ENCODE data around the gene GNG13. TPM values are rescaled to one million over a fixed set of nuclear protein-coding genes. Genes with fewer than 3 reads are reported as not detected.

GNG13 gene
- total RNA-seq, 6 experiments from 2014 or later = not detected

DNA sequence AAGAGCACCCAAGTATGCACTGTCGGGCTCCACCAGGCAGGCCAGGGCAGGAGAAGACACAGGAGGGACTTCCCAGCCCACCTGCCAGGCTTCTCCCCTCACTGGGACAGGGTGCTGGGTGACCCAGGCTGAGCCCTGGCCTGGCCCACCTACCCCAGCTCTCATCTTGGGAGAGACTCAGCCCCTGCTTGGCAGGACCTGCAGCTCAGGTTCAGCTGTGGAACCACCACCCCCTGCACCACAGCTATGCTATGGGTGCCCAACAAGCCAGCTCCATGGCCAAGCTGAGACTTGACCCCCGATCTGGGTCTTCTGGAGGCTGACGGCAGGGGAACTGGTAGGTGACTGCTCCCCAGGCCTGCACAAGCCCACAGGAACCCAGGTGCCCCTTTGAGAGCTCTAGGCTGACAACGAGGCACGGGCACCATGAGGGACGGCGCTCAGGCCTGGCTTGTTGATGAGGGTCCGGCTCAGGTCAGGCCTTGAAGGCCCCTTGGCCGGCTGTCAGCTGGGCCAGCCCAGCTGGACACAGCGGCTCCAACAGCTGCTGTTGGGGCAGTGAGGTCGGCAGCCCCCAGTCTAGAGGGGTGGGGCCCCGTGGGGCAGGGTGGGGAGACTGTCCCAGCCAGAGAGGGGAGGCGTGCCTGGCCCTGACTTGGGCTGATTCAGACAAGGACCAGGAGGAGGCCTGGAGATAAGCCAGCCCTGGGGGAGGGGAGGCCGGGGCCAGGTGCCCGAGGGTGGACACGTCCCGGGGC, 17.0 kb downstream of the GNG13 start:
- no peak for ATAC-seq

DNA sequence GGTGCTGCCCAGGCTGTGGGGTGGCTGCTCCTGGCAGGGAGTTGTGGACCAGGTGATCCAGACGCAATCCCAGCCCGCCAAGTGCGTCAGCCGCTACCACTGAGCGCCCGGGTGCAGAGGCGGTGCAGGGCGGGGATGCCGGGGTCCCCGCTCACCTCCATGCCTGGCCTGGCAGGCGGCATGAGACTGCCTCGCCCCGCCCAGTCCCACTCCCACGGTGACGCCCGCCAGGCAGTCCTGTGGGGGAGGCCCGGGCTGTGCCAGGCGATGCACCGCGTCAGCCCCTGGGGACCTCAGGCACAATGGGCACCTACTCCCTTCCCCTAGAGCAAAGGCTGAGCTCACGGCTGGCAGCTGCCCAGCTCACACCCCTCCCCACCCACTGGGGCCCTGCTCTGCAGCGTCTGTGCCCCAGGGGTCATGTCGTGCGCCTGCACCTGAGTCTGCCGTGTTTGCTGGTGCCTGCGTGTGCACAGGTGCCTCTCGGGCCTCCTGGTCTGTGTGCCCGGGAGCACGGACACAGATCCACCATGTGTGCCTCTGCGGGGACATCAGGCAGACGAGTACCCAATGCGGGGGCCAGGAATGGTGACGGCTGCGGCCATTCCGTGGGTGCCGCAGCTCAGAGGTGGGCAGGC, 17.6 kb downstream of the GNG13 start:
- Histone ChIP-seq H3K27ac (no peak overlapping the region), H3K9me3 (no peaks in the 10 kb centered on the region), H3K36me3 (no peaks in the 10 kb centered on the region), H3K4me1 (peaks cover 0 to 9% (median 0%) of the 10 kb centered on the region in 4 donors), H3K4me3 (no peak overlapping the region), H3K27me3 (no peaks in the 10 kb centered on the region)
- intact Hi-C loops (cut with DNase I) = loop anchor here in 1 of 2 donors (5.0 kb wide), 1 partner anchor 76 kb away; the partner anchor contains the start of gene FBXL16
- no CpG with 5 or more reads among the region's 36 CpGs for WGBS (ENCODE audit: insufficient coverage, low coverage, low lambda C conversion rate, missing lambda C conversion rate)
- ATAC-seq = no peak
- no peak for DNase-seq
- TF ChIP-seq, protein P1, sequence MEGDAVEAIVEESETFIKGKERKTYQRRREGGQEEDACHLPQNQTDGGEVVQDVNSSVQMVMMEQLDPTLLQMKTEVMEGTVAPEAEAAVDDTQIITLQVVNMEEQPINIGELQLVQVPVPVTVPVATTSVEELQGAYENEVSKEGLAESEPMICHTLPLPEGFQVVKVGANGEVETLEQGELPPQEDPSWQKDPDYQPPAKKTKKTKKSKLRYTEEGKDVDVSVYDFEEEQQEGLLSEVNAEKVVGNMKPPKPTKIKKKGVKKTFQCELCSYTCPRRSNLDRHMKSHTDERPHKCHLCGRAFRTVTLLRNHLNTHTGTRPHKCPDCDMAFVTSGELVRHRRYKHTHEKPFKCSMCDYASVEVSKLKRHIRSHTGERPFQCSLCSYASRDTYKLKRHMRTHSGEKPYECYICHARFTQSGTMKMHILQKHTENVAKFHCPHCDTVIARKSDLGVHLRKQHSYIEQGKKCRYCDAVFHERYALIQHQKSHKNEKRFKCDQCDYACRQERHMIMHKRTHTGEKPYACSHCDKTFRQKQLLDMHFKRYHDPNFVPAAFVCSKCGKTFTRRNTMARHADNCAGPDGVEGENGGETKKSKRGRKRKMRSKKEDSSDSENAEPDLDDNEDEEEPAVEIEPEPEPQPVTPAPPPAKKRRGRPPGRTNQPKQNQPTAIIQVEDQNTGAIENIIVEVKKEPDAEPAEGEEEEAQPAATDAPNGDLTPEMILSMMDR (IDR thresholded peaks at IDR 0.05) = no peak
- no peak for TF ChIP-seq POLR2A (IDR thresholded peaks at IDR 0.05)

More for the DNA sequence above, 17.0 kb downstream of the GNG13 start:
- TF ChIP-seq, protein P1 (IDR thresholded peaks at IDR 0.05) = no peak
- no peak for TF ChIP-seq POLR2A (IDR thresholded peaks at IDR 0.05)
- intact Hi-C loops (cut with DNase I) = loop anchor here in 1 of 2 donors (5.0 kb wide), 1 partner anchor 76 kb away; the partner anchor contains the start of gene FBXL16
- WGBS (ENCODE audit: insufficient coverage, low coverage, low lambda C conversion rate, missing lambda C conversion rate) = 15% methylated on average over 5 of the region's 17 CpGs
- no peak overlapping the region for H3K27ac ChIP-seq
- no peaks in the 10 kb centered on the region for H3K27me3 ChIP-seq
- no peaks in the 10 kb centered on the region for H3K36me3 ChIP-seq
- H3K9me3 ChIP-seq = no peaks in the 10 kb centered on the region
- no peak for DNase-seq
- peaks cover 0 to 9% (median 0%) of the 10 kb centered on the region in 4 donors for H3K4me1 ChIP-seq
- H3K4me3 ChIP-seq = no peak overlapping the region

DNA sequence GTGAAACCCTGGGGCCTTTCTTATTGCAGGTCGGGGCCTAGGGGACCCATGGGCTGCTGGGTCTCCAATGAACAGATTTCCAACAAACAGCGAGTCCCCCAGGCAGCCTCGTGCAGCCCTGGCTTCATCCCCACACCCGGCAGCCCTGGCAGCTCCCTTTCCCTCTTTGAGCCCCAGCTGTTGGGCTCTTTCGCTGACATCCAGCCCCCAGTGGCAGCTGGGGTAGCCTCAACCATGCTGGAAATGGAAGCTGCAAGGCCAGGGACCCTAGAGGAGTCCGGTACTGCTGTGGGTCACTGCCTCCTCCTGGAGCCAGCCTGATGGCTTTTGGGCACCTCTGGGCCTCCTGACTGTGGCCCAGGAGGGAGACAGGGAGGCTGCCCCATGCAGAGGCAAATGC, 18.3 kb downstream of the GNG13 start:
- Histone ChIP-seq H3K27ac (no peak overlapping the region), H3K36me3 (no peaks in the 10 kb centered on the region), H3K4me3 (no peak overlapping the region), H3K27me3 (no peaks in the 10 kb centered on the region), H3K4me1 (peaks cover 0 to 3% (median 0%) of the 10 kb centered on the region in 4 donors), H3K9me3 (no peaks in the 10 kb centered on the region)
- ATAC-seq (no peak), DNase-seq (no peak)
- TF ChIP-seq POLR2A (IDR thresholded peaks at IDR 0.05) = no peak
- TF ChIP-seq, protein P1 (IDR thresholded peaks at IDR 0.05) = no peak
- intact Hi-C loops (cut with DNase I) = loop anchor here in 1 of 2 donors (5.0 kb wide), 1 partner anchor 75 kb away; the partner anchor contains the start of gene FBXL16
- no CpG with 5 or more reads among the region's 6 CpGs for WGBS (ENCODE audit: insufficient coverage, low coverage, low lambda C conversion rate, missing lambda C conversion rate)

DNA sequence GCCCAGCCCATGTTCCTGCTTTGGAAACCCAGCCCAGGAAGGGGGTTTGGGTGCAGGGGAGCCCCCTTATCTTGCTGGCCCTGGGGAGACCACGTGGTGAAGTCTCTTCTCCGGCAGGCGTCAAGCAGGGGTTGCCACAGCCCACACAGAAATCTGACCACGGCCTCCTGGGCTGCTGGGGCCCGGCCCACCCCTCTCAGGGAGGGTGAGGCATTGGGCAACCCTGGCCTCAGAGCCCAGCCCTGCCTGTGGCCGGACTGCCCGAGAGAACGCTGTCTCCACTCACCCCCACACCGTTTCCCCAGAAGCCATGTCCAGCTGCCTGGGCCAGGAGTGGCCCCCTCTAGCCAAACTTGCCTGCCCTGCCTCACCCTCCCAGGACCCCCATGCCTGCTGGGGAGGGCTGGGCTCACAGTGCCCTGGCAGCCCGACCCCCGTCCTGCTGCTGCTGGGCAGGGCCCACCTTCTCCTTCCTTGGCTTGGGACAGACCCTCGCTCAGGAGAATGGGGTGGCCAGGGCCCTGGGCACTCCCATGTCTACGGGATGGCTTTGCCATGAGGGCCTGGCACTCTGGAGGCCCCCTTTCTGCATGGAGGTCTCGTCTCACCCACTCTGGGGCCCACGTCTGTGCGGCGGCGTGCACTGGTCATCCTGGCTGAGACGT, 19.1 kb downstream of the GNG13 start:
- intact Hi-C loops (cut with DNase I) = loop anchor here in 1 of 2 donors (5.0 kb wide), 1 partner anchor 74 kb away; the partner anchor contains the start of gene FBXL16
- DNase-seq (no peak), ATAC-seq (no peak)
- no peak overlapping the region for H3K27ac ChIP-seq
- H3K4me1 ChIP-seq = no peaks in the 10 kb centered on the region
- no peaks in the 10 kb centered on the region for H3K9me3 ChIP-seq
- H3K36me3 ChIP-seq = no peaks in the 10 kb centered on the region
- H3K27me3 ChIP-seq = no peaks in the 10 kb centered on the region
- WGBS (ENCODE audit: insufficient coverage, low coverage, low lambda C conversion rate, missing lambda C conversion rate) = 47% methylated on average over 7 of the region's 19 CpGs
- TF ChIP-seq, protein P1 (IDR thresholded peaks at IDR 0.05) = no peak
- no peak for TF ChIP-seq POLR2A (IDR thresholded peaks at IDR 0.05)
- H3K4me3 ChIP-seq = no peak overlapping the region

Data from right lobe of liver (tissue), 6 donors.